Measurements from ENCODE around the gene HS6ST3. TPM values are rescaled to one million over a fixed set of nuclear protein-coding genes. Genes with fewer than 3 reads are reported as not detected.

HS6ST3 gene
- total RNA-seq, 1 donor from 2014 or later, result 1.3 TPM

DNA sequence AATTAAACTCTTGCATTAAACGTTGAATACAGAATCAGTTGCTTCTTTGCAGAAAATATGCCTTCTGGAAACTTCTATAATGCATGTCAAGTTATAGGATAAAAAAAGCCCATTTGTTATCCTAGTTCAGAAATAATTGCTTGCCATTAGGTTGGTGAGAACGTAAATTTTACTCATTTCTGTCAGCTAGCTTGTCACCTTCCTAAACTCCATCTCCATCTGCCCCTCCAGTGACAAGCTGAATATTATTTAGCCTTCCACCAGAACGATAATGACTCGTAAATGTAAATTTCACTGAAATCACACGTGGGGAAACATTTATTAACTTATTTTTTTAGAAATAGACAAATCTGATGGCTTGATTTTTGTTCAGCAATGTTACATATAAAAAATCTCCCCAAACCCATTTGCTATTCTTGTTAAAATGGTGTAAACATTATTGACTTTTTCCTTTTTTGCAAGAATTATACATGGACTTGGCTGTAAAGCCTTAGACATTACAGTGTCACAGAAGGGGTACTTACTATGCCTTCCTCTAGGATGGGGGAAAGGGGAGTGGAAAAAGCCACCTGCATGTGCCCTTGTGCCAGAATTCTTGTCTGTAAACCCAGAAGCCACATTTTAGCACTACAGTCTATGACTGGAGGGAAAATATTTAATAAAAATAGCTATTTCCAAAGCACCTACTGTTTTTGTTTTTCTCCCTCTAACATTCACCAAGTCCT is 577.5 kb downstream of the HS6ST3 start:
- Mint-ChIP-seq H3K27me3 (ENCODE audit: unreplicated experiment) (no peaks in the 10 kb centered on the region), H3K4me1 (ENCODE audit: low read depth, unreplicated experiment) (peaks cover 2% of the 10 kb centered on the region), H3K36me3 (ENCODE audit: unreplicated experiment) (no peaks in the 10 kb centered on the region), H3K27ac (ENCODE audit: unreplicated experiment) (no peak overlapping the region), H3K9me3 (ENCODE audit: unreplicated experiment) (no peaks in the 10 kb centered on the region), H3K4me3 (ENCODE audit: unreplicated experiment) (no peak overlapping the region)
- no peak for TF ChIP-seq CTCF (IDR thresholded peaks at IDR 0.05; ENCODE audit: partially characterized antibody, unreplicated experiment)
- DNase-seq, result no peak

GRCh38 chr13:96671073-96671472 is 581.2 kb downstream of the HS6ST3 start:
- no peak overlapping the region for H3K27ac Mint-ChIP-seq (ENCODE audit: unreplicated experiment)
- no peaks in the 10 kb centered on the region for H3K36me3 Mint-ChIP-seq (ENCODE audit: unreplicated experiment)
- H3K4me1 Mint-ChIP-seq (ENCODE audit: low read depth, unreplicated experiment), result peaks cover 2% of the 10 kb centered on the region
- H3K9me3 Mint-ChIP-seq (ENCODE audit: unreplicated experiment), result no peaks in the 10 kb centered on the region
- no peak overlapping the region for H3K4me3 Mint-ChIP-seq (ENCODE audit: unreplicated experiment)
- DNase-seq, result no peak
- TF ChIP-seq CTCF (IDR thresholded peaks at IDR 0.05; ENCODE audit: partially characterized antibody, unreplicated experiment), result no peak
- no peaks in the 10 kb centered on the region for H3K27me3 Mint-ChIP-seq (ENCODE audit: unreplicated experiment)

- TF ChIP-seq CTCF (IDR thresholded peaks at IDR 0.05; ENCODE audit: partially characterized antibody, unreplicated experiment), result no peak
- Mint-ChIP-seq H3K36me3 (ENCODE audit: unreplicated experiment) (no peaks in the 10 kb centered on the region), H3K9me3 (ENCODE audit: unreplicated experiment) (no peaks in the 10 kb centered on the region), H3K4me3 (ENCODE audit: unreplicated experiment) (no peak overlapping the region), H3K27me3 (ENCODE audit: unreplicated experiment) (no peaks in the 10 kb centered on the region), H3K4me1 (ENCODE audit: low read depth, unreplicated experiment) (peaks cover 2% of the 10 kb centered on the region), H3K27ac (ENCODE audit: unreplicated experiment) (no peak overlapping the region)
- DNase-seq, result no peak
Measured at GRCh38 chr13:96672016-96672415, 582.1 kb downstream of the HS6ST3 start.

DNA sequence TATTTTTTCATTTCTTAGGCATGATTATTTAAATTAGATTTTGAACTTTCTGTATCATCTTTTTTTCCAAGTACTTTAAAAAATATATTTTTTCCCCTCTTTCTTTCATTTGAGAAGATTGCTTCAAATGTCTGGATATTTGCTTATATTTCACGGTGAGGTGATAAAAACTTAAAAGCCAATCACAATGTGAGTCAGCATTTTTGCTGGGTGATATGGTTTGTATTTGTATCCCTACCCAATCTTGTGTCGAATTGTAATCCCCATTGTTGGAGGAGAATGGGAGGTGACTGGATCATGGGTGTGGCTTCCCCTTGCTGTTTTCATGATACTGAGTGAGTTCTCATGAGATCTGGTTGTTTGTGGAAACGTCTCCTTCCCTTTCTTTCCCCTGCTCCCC is 583.9 kb downstream of the HS6ST3 start:
- H3K36me3 Mint-ChIP-seq (ENCODE audit: unreplicated experiment), result no peaks in the 10 kb centered on the region
- H3K4me1 Mint-ChIP-seq (ENCODE audit: low read depth, unreplicated experiment), result no peaks in the 10 kb centered on the region
- no peak overlapping the region for H3K27ac Mint-ChIP-seq (ENCODE audit: unreplicated experiment)
- no peak for TF ChIP-seq CTCF (IDR thresholded peaks at IDR 0.05; ENCODE audit: partially characterized antibody, unreplicated experiment)
- H3K9me3 Mint-ChIP-seq (ENCODE audit: unreplicated experiment), result no peaks in the 10 kb centered on the region
- DNase-seq, result no peak
- H3K27me3 Mint-ChIP-seq (ENCODE audit: unreplicated experiment), result no peaks in the 10 kb centered on the region
- no peak overlapping the region for H3K4me3 Mint-ChIP-seq (ENCODE audit: unreplicated experiment)

- Mint-ChIP-seq H3K36me3 (ENCODE audit: unreplicated experiment) (no peaks in the 10 kb centered on the region), H3K4me1 (ENCODE audit: low read depth, unreplicated experiment) (no peaks in the 10 kb centered on the region), H3K27me3 (ENCODE audit: unreplicated experiment) (no peaks in the 10 kb centered on the region), H3K9me3 (ENCODE audit: unreplicated experiment) (no peaks in the 10 kb centered on the region), H3K4me3 (ENCODE audit: unreplicated experiment) (no peak overlapping the region), H3K27ac (ENCODE audit: unreplicated experiment) (no peak overlapping the region)
- no peak for TF ChIP-seq CTCF (IDR thresholded peaks at IDR 0.05; ENCODE audit: partially characterized antibody, unreplicated experiment)
- no peak for DNase-seq
Measured at GRCh38 chr13:96677029-96677428, 587.1 kb downstream of the HS6ST3 start.
